ENCODE results near the gene BLOC1S4.
"Not testable (repeated sequence)": the region's sequence is repeated elsewhere in the genome, so short reads cannot be mapped to it uniquely, and the experiment has no call there.

BLOC1S4 gene

GRCh38 chr4:6716018-6716911 is at the start of gene BLOC1S4:
Gene BLOC1S4 (plus strand): TSS chr4:6716174. CDS start chr4:6716210, 36 bp downstream.
- peak within 1 kb of the TSS; percentile 65 for H3K4me3 ChIP-seq (replicated peaks; ENCODE audit: low read depth, low read length)
- TF ChIP-seq CTCF (IDR thresholded peaks at IDR 0.05; ENCODE audit: low read depth, low read length, missing control alignments): no peak
- DNase-seq (ENCODE audit: extremely low read depth, low read depth): peak; percentile 77

- no peak for DNase-seq (ENCODE audit: extremely low read depth, low read depth)
- H3K4me3 ChIP-seq (replicated peaks; ENCODE audit: low read depth, low read length): no peak overlapping the region
- TF ChIP-seq CTCF (IDR thresholded peaks at IDR 0.05; ENCODE audit: low read depth, low read length, missing control alignments): no peak
Observed at GRCh38 chr4:6668391-6668790, 47.6 kb upstream of the BLOC1S4 start.

GRCh38 chr4:6671648-6672047 is 44.3 kb upstream of the BLOC1S4 start:
- DNase-seq (ENCODE audit: extremely low read depth, low read depth): no peak
- no peak overlapping the region for H3K4me3 ChIP-seq (replicated peaks; ENCODE audit: low read depth, low read length)
- no peak for TF ChIP-seq CTCF (IDR thresholded peaks at IDR 0.05; ENCODE audit: low read depth, low read length, missing control alignments)

- TF ChIP-seq CTCF (IDR thresholded peaks at IDR 0.05; ENCODE audit: low read depth, low read length, missing control alignments): no peak
- DNase-seq (ENCODE audit: extremely low read depth, low read depth): no peak
- H3K4me3 ChIP-seq (replicated peaks; ENCODE audit: low read depth, low read length): no peak overlapping the region
Observed at GRCh38 chr4:6672131-6672530, 43.8 kb upstream of the BLOC1S4 start.

GRCh38 chr4:6672541-6673190 is 43.3 kb upstream of the BLOC1S4 start:
- H3K4me3 ChIP-seq (replicated peaks; ENCODE audit: low read depth, low read length); DNase-seq (ENCODE audit: extremely low read depth, low read depth): not testable (repeated sequence)

GRCh38 chr4:6673191-6673659 is 42.7 kb upstream of the BLOC1S4 start:
- H3K4me3 ChIP-seq (replicated peaks; ENCODE audit: low read depth, low read length): peak overlapping the region; percentile 79
- not testable (repeated sequence) for DNase-seq (ENCODE audit: extremely low read depth, low read depth)

- peak; percentile 88 for DNase-seq (ENCODE audit: extremely low read depth, low read depth)
- peak overlapping the region; percentile 79 for H3K4me3 ChIP-seq (replicated peaks; ENCODE audit: low read depth, low read length)
- TF ChIP-seq CTCF (IDR thresholded peaks at IDR 0.05; ENCODE audit: low read depth, low read length, missing control alignments): no peak
Observed at GRCh38 chr4:6673660-6674499, 42.1 kb upstream of the BLOC1S4 start.

Data from HFF-Myc (cell line).